Brain microvascular endothelial cell (primary cell): Measurements from ENCODE around the gene EHD4.

Experiments used
- DNase-seq: peaks from one replicate; pipeline ENCODE4 v3.0.0-alpha.2; 2020
- H3K27ac ChIP-seq: fragments of 250-450 bp; sonication (Bioruptor Pico); 2 replicates; pipeline ENCODE4 v1.5.1; 2020; ENCODE audit warnings: mild to moderate bottlenecking, moderate library complexity
- H3K27me3 ChIP-seq: fragments of 250-450 bp; sonication (Bioruptor Pico); replicated peaks from 2 replicates; pipeline ENCODE4 v1.5.1; 2020; ENCODE audit warnings: mild to moderate bottlenecking
- H3K36me3 ChIP-seq: fragments of 250-450 bp; sonication (Bioruptor Pico); replicated peaks from 2 replicates; pipeline ENCODE4 v1.5.1; 2020; ENCODE audit warnings: mild to moderate bottlenecking
- H3K4me3 ChIP-seq: 2 replicates; pipeline ENCODE4 v1.5.1; 2011; ENCODE audit warnings: low read depth, mild to moderate bottlenecking, control low read depth, low read length, moderate library complexity
- CTCF ChIP-seq: IDR thresholded peaks from 2 replicates; pipeline ENCODE4 v1.5.1; 2011; ENCODE audit warnings: low read depth, mild to moderate bottlenecking, moderate library complexity, low read length, control low read depth, inconsistent platforms; ENCODE audit errors: missing control alignments
- in situ Hi-C: cut with HindIII; loops from 2 replicates; pipeline ENCODE4 v1.10.0; 2017; ENCODE audit warnings: low sequenced_read_pairs, low pct_ligation_motif_present

EHD4 gene

GRCh38 chr15:41928637-41929620 is 43.4 kb downstream of the EHD4 start:
- Histone ChIP-seq H3K4me3 (no peak overlapping the region), H3K36me3 (no peaks in the 10 kb centered on the region), H3K27me3 (no peaks in the 10 kb centered on the region), H3K27ac (no peak overlapping the region)
- in situ Hi-C loops, result no loop called here
- TF ChIP-seq CTCF, result no peak
- no peak for DNase-seq

DNA sequence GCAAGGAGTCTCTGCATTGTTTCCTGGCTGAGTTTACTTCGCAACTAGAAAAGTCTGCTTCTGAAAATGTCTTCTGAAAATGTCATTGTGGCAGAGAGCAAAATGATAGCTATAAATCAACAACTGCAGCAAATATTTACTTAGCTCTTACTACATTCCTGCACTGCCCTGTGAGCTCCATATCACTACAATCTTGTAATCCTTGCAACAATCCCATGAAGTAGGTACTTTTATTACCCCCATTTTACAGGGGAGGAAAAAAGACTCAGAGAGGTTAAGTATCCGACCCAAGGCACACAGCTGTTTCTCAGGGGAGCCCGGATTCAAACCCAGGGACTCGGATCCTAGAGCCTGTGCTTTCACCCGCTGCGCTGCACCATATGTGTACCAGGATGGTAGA is 44.3 kb downstream of the EHD4 start:
- no peak overlapping the region for H3K4me3 ChIP-seq
- H3K27ac ChIP-seq, result no peak overlapping the region
- no peak for DNase-seq
- H3K27me3 ChIP-seq, result no peaks in the 10 kb centered on the region
- in situ Hi-C loops, result no loop called here
- no peaks in the 10 kb centered on the region for H3K36me3 ChIP-seq
- TF ChIP-seq CTCF, result no peak

DNA sequence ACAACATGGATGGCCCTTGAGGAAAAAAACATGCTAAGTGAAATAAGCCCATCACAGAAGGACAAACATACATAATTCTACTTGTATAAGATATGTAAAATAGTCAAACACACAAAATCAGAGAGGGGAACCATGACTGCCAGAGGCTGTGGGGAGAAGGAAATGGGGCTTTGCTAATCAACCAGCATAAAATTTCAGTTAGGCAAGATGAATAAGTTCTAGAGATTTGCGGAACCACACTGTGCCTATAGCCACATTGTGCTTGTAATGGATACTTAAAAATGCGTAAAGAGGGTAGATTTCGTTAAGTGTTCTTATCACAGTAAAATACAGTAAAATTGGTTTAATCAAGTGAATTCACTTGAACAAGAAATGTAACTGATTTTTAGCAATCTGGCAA is 44.8 kb downstream of the EHD4 start:
- Histone ChIP-seq H3K4me3 (no peak overlapping the region), H3K27ac (no peak overlapping the region), H3K36me3 (no peaks in the 10 kb centered on the region), H3K27me3 (no peaks in the 10 kb centered on the region)
- no peak for TF ChIP-seq CTCF
- in situ Hi-C loops, result no loop called here
- no peak for DNase-seq

DNA sequence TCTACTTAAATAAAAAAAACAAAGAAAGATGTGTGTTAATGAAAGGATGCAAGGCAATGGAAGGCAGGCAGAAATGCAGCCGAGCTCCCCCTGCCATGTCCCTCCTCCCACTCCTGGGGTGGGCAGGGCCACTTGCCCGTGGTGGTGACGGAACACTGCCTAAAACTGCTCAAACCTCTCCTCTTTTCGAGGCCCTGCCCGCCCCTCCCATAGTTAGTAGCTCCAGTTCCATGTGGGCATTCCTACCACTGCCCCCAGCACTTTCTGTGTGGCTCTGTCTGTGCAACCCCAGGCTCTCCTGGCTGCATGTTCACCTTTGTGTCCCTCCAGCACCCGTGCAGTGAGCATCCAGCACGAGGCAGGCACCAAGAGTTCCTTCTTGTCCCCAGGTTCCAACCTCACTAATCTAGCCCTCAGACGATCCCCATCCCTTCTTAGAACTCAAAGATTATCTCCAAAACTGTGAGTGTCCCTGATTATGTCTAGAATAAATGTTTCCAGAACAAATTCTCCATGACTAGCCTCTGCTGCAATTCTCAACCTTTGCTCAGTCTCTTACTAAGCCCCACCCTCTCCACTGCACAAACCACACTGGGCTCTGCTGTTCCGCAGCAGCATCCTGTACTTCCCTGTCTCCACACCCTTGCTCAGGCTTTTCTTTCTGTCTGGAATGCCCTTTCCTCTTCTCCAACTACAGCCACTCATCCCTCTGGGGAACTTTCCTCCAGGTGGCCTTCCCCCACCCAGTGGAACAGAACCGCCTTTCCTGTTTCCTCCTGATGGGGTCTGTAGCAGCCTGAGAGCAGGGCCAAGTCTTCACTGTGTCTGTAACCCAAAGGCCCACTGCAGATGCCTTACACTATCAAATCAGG is 45.9 kb downstream of the EHD4 start:
- no peak overlapping the region for H3K4me3 ChIP-seq
- no peaks in the 10 kb centered on the region for H3K27me3 ChIP-seq
- peak; percentile 17 for TF ChIP-seq CTCF
- H3K36me3 ChIP-seq, result no peaks in the 10 kb centered on the region
- no peak for DNase-seq
- in situ Hi-C loops, result no loop called here
- H3K27ac ChIP-seq, result no peak overlapping the region

DNA sequence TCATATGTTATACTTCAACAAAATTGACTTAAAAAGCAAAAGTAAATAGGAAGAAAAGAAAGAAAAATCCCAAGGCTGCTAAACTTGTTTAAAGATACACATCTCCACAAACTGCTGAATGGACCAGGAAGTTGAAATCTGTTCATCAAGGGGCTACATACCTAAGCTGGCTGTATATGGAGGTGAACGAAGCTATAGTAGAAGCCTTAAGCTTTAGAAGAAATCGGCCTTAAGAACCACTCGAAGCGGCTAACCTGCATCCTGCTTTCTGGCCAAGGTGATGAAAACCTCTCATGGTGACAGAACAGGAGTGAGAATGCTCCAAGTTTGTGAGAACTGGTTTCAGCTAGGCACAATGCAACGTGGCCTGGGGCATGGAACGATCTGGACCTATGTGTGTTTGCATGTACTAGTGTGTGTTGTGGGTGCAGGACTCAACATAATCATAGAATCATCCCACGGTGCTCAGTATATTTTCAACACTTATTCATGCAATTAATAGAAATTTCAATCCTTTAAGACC is 47.2 kb downstream of the EHD4 start:
- in situ Hi-C loops, result no loop called here
- Histone ChIP-seq H3K27ac (no peak overlapping the region), H3K27me3 (no peaks in the 10 kb centered on the region), H3K4me3 (no peak overlapping the region), H3K36me3 (no peaks in the 10 kb centered on the region)
- TF ChIP-seq CTCF, result no peak
- no peak for DNase-seq
